WTC11 (cell line): ENCODE measurements around the gene OR51T1.

Experiments
- NR2C2 ChIP-seq: sonication (generic); formaldehyde crosslinking; IDR thresholded peaks from 2 replicates; pipeline ENCODE4 v1.8.0; 2022; ENCODE audit warnings: mild to moderate bottlenecking, missing genetic modification reagents
- SP1 ChIP-seq: sonication (generic); formaldehyde crosslinking; conservative IDR thresholded peaks from 2 replicates; pipeline ENCODE4 v1.8.1; 2022; ENCODE audit warnings: missing genetic modification reagents
- TEAD4 ChIP-seq: sonication (generic); formaldehyde crosslinking; IDR thresholded peaks from 2 replicates; pipeline ENCODE4 v1.8.0; 2022; ENCODE audit warnings: mild to moderate bottlenecking, missing genetic modification reagents
- TF ChIP-seq, protein P1 (sequence below): sonication (generic); formaldehyde crosslinking; IDR thresholded peaks from 2 replicates; pipeline ENCODE4 v1.8.1; 2022; ENCODE audit warnings: low read depth, missing genetic modification reagents, borderline replicate concordance
- TF ChIP-seq, protein P2 (sequence below): fragments of 200-600 bp; IDR thresholded peaks from 2 replicates; pipeline ENCODE4 v1.8.0; 2022; ENCODE audit warnings: antibody characterized with exemption

DNA sequence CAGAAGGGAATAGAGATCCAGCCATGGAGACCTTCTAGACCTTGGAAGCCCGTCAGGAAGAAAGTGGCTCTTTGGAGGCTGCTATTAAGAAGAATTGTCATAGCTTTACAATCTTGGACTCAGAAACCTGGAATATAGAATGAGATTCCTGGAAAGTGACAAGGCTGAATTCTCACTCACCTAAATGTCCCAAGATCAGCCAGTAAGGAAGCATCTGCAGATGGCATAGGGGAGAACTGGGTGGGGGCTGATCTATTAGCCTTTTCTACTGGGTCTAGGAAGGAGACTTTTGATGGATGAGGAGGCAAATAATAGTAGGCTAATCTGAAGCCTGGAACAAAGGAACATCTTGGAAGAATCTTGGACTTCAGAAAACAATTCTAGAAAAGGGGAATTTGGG is 42.5 kb downstream of the OR51T1 start, which contains the start of gene OR51G1:
- TF ChIP-seq, protein P1, sequence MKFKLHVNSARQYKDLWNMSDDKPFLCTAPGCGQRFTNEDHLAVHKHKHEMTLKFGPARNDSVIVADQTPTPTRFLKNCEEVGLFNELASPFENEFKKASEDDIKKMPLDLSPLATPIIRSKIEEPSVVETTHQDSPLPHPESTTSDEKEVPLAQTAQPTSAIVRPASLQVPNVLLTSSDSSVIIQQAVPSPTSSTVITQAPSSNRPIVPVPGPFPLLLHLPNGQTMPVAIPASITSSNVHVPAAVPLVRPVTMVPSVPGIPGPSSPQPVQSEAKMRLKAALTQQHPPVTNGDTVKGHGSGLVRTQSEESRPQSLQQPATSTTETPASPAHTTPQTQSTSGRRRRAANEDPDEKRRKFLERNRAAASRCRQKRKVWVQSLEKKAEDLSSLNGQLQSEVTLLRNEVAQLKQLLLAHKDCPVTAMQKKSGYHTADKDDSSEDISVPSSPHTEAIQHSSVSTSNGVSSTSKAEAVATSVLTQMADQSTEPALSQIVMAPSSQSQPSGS, result no peak
- TF ChIP-seq NR2C2 (CRISPR knock-in tag) (no peak), SP1 (CRISPR knock-in tag) (no peak), TEAD4 (CRISPR knock-in tag) (no peak)
- TF ChIP-seq, protein P2, sequence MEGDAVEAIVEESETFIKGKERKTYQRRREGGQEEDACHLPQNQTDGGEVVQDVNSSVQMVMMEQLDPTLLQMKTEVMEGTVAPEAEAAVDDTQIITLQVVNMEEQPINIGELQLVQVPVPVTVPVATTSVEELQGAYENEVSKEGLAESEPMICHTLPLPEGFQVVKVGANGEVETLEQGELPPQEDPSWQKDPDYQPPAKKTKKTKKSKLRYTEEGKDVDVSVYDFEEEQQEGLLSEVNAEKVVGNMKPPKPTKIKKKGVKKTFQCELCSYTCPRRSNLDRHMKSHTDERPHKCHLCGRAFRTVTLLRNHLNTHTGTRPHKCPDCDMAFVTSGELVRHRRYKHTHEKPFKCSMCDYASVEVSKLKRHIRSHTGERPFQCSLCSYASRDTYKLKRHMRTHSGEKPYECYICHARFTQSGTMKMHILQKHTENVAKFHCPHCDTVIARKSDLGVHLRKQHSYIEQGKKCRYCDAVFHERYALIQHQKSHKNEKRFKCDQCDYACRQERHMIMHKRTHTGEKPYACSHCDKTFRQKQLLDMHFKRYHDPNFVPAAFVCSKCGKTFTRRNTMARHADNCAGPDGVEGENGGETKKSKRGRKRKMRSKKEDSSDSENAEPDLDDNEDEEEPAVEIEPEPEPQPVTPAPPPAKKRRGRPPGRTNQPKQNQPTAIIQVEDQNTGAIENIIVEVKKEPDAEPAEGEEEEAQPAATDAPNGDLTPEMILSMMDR, result no peak
